Measurements from ENCODE around the gene VAMP7.
"Not testable (repeated sequence)": the region's sequence is repeated elsewhere in the genome, so short reads cannot be mapped to it uniquely, and the experiment has no call there.

Gene VAMP7, protein sequence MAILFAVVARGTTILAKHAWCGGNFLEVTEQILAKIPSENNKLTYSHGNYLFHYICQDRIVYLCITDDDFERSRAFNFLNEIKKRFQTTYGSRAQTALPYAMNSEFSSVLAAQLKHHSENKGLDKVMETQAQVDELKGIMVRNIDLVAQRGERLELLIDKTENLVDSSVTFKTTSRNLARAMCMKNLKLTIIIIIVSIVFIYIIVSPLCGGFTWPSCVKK

DNA sequence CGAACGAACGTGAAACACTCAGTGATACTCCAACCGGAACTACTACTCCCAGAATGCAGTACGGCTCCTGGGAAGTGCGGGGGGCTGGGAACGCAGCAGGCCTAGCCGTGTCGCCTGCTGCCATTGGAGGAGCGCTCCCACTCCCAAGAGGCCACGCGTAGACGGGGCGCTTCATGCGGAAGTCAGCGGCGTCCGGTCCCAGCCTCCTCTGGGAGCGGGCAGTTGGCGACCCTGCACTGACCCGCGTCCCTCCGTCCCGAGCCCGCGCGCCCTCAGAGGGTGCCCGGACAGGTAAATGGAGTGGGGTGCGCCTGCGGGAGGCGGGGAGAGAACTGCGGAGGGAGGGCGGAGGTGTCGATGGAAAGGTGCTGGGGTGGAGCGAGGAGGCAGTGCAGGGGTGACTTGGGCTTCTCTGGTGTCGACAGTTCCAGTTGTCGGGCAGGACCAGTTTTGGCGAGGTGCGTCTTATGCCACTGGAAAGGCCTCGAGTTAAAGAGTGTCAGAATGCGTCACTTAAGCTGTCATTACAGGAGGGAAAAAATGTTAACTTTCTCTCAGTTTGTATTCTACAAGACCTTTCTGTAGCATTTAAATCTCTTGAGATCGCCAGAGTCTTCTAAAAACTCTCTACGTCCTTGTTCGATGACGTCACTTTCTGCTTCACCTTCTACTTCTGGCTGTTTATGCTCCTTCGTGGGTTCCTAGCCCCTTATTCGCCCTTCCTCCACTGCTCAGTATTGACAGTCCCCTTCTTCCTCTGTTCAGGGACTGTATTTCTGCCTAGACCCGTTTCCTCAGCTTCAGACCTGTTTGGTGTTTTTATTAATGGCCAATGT lies at the start of gene VAMP7:
TSS of gene VAMP7 (plus strand) at position 188 of the 836 bp plus-strand sequence. CDS start 8,122 bp downstream, outside the sequence.
- DNase-seq (ENCODE audit: low read depth, low spot score) = peak; percentile 31
- TF ChIP-seq, protein P1, sequence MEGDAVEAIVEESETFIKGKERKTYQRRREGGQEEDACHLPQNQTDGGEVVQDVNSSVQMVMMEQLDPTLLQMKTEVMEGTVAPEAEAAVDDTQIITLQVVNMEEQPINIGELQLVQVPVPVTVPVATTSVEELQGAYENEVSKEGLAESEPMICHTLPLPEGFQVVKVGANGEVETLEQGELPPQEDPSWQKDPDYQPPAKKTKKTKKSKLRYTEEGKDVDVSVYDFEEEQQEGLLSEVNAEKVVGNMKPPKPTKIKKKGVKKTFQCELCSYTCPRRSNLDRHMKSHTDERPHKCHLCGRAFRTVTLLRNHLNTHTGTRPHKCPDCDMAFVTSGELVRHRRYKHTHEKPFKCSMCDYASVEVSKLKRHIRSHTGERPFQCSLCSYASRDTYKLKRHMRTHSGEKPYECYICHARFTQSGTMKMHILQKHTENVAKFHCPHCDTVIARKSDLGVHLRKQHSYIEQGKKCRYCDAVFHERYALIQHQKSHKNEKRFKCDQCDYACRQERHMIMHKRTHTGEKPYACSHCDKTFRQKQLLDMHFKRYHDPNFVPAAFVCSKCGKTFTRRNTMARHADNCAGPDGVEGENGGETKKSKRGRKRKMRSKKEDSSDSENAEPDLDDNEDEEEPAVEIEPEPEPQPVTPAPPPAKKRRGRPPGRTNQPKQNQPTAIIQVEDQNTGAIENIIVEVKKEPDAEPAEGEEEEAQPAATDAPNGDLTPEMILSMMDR (IDR thresholded peaks at IDR 0.05; ENCODE audit: insufficient read depth, low read length, missing control alignments) = no peak
- H3K4me3 ChIP-seq (ENCODE audit: low read depth, low read length) = peak within 1 kb of the TSS; percentile 83
- ChIA-PET CTCF (no interaction called here), POLR2A (no interaction called here)

DNA sequence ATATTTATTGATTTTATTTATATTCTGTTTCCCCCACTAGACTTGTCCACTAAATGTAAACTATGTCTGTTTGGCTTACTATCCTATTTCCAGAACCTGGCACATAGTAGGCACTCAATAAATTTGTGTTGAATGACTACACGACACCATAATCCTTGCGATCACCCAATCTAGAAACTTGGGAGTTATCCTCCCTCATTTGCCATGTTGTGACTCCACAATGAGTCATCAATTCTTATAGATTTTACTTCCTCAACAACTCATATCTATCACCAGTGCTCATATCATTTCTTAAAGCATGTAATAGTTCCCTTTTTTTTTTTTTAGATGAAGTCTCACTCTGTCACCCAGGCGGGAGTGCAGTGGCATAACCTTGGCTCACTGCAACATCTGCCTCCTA lies 39.9 kb upstream of the VAMP7 start:
- DNase-seq (ENCODE audit: low read depth, low spot score) = no peak
- POLR2A ChIA-PET = no interaction called here

DNA sequence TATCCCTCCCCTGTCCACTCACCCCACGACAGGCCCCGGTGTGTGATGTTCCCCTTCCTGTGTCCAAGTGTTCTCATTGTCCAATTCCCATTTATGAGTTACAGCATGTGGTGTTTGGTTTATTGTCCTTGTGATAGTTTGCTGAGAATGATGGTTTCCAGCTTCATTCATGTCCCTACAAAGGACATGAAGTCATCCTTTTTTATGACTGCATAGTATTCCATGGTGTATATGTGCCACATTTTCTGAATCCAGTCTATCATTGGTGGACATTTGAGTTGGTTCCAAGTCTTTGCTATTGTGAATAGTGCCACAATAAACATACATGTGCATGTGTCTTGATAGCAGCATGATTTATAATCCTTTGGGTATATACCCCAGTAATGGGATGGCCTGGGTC lies 29.4 kb upstream of the VAMP7 start:
- H3K4me3 ChIP-seq (ENCODE audit: low read depth, low read length); DNase-seq (ENCODE audit: low read depth, low spot score); POLR2A ChIA-PET; CTCF ChIA-PET: not testable (repeated sequence)

More for the DNA sequence above, 39.9 kb upstream of the VAMP7 start:
- TF ChIP-seq, protein P1 (IDR thresholded peaks at IDR 0.05; ENCODE audit: insufficient read depth, low read length, missing control alignments) = no peak
- H3K4me3 ChIP-seq (ENCODE audit: low read depth, low read length) = no peak overlapping the region
- CTCF ChIA-PET = no interaction called here

DNA sequence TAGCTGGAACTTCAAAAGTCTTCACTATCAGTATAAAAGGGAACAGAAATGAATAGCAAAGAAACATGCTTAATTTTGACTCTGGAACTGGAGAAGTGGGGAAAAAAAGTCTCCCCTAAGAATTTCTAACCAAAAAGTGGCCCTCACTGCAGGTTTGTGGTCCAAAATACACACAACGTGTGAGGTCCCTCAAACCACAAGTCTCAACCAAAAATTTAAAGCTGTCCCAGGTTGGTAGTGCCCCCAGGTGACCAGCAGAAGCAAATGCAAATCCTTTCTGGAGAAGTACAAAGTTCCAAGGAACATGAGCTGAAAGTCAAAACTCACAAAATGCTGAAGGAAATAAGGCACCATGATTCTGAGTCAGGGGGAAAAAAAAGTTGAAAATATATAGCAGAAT lies 23.6 kb upstream of the VAMP7 start:
- ChIA-PET CTCF (no interaction called here), POLR2A (no interaction called here)
- DNase-seq (ENCODE audit: low read depth, low spot score) = no peak
- TF ChIP-seq, protein P1 (IDR thresholded peaks at IDR 0.05; ENCODE audit: insufficient read depth, low read length, missing control alignments) = no peak
- H3K4me3 ChIP-seq (ENCODE audit: low read depth, low read length) = no peak overlapping the region

DNA sequence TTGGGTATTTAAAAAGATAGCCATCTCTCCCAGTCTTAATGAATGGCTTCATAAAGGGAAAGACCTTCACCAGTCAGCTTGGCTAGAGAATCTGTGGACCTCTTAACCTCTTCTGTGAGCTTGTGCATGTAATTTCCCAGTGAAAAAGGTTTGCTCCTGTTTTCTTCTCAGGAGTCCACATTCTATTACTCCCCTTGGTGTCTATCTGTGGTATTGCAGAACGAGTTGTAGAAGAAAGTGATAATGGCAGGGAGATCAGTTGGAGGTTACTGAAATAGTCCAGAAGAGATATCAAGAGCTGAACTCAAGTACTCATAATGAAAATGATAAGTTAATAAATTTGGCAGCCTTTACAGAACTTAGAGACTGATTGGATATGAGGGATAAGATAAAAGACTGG lies 16.5 kb upstream of the VAMP7 start:
- ChIA-PET CTCF (no interaction called here), POLR2A (no interaction called here)
- H3K4me3 ChIP-seq (ENCODE audit: low read depth, low read length) = no peak overlapping the region
- no peak for DNase-seq (ENCODE audit: low read depth, low spot score)
- TF ChIP-seq, protein P1 (IDR thresholded peaks at IDR 0.05; ENCODE audit: insufficient read depth, low read length, missing control alignments) = peak; percentile 1

DNA sequence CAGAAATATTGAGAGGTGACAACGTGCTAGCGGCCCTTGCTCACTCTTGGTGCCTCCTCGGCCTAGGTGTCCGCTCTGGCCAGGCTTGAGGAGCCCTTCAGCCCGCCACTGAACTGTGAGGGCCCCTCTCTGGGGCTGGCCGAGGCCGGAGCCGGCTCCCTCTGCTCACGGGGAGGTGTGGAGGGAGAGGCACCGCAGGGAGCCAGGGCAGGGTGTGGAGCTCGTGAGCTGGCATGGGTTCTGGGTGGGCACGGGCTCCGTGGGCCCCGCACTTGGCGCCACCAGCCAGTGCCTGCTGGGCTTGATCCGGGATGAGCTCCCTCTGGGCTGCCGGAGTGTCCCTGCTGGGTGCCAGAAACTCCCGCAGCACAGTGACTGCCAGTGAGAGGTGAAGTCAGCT lies 16.0 kb upstream of the VAMP7 start:
- DNase-seq (ENCODE audit: low read depth, low spot score) = no peak
- no peak overlapping the region for H3K4me3 ChIP-seq (ENCODE audit: low read depth, low read length)
- POLR2A ChIA-PET = no interaction called here
- CTCF ChIA-PET = no interaction called here
- TF ChIP-seq, protein P1 (IDR thresholded peaks at IDR 0.05; ENCODE audit: insufficient read depth, low read length, missing control alignments) = no peak

All from AG04449 (cell line).